Raji (cell line): ENCODE measurements around the gene STAG1.

Experiments
- POLR2A ChIP-seq: IDR thresholded peaks from 2 replicates; pipeline ENCODE4 v1.6.1; 2011; ENCODE audit warnings: low read depth, low read length, control low read depth; ENCODE audit not compliant: insufficient read depth

STAG1 gene

DNA sequence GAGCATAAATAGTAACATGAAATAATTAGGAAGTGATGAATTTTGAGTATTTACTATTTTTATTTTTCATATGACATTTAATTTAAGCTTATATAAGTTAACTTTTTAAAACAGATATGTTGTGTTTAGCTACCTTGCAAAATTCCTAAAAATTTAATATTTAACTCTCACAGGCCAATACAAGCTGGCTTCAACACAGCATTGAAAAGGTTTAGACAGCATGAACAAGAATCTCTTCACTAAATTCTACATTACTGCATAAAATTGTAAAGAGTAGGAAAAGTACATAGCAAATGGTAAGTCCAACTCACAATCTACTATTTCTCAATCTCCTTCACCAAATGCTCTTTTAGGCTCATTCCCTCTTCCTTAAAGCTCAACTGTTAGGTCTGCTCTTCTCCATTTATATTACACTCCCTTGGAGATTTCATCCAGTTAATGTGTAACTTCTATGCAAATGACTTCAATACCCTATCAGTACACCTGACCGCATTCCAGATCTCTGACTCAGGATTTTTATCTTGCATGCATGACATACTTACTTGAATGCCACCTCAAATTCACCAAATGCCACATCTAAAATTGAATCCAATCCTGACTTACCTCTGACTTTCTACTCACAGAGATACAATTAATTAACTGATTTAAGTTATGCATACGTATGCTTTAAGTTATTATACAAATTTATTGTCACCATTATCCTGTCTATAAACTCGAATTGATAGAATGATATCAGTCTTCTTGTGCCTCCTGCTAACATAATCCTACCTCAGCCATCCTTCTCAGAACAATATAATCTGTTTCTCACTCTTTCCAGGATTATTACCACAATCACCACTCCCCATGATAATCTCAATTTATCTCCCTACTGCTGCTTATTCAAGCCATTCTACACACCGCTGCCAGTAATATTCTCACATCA is 127.0 kb downstream of the STAG1 start:
- no peak for TF ChIP-seq POLR2A

DNA sequence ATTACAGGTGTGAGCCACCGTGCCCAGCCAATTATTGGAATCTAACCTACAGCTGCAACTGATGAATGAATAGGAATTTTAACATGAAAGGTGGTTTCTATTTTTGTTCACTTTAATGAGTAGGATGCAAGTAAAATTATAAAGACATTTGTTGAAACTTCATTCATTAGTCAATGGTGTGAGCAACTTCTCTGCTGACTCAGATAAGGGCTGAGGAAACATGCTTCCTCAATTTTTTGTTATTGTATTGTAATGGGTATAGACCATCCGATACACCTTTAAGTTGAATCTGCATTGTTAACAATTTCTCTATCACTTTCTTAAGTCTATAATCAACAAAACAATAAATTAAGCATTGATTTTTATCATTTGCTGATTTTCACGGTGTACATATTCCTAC is 127.8 kb downstream of the STAG1 start:
- TF ChIP-seq POLR2A = no peak

DNA sequence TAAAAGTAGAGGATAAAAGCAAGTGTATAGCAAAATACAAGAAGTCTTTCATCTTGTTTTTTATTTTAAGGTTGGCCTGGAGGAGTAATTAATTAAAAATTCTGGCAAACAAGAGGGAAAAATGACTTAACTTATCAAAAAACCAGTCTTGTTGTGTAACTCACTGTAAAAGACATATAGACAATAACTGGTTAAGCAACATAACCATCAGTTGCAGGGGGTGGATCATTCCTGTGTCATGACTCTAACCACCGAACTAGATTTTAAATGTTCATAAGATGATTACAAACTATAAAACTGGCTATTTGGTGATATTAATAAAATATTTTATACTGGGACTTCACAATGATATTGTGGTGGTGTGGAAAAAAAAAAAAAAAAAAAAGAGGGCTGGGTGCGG is 130.6 kb downstream of the STAG1 start:
- no peak for TF ChIP-seq POLR2A

DNA sequence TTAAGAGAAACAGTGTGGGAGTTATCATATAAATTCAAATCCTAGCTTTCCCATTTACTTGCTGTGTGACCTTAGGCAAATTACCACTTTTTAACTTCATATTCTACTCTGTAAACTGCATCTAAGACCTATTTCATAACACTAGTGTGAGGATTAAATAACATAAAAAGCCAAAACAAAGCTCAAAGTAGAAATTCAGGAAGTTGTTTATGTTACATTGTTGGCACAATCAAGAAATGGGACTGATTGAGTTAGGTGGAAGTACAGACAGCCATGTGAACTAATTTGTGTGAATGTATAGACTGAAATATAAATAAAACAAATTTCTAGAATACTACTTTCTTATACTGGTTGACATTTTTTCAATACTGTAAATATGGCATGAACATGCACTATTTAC is 131.7 kb downstream of the STAG1 start:
- TF ChIP-seq POLR2A = no peak

DNA sequence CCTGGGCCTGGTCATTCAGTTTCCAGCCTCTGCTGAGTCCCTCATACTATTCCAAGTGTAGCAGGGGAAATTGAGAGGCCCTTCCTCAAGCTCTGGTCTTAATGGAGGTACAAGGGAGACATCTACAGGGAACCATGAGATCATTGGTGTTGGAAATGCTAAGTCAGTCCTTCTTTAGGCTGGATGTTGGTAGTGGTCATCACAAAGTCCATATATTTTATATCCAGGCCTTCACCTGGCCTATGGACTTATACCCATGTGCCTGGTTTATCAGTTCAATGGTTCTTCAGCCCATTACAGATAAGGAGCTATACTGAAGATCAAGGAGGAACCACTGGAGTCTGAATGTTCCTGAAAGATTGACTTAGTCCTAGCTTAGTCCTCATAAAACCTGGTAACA is 135.0 kb downstream of the STAG1 start:
- no peak for TF ChIP-seq POLR2A

DNA sequence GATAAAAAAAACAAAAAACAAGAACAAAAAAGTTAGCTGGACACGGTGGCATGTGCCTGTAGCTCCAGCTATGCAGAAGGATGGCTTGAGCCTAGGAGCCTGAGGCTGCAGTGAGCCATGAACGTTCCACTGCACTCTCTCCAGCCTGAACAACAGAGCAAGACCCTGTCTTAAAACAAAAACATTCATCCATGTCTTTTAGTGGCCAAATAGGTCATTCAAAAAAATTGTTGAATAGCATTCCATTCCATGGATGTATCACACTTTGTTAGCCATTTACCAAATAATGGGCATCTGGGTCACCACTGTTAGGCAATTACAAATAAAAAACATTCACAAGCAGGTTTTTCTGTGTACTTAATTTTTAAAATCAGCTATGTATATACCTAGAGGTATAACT is 139.7 kb downstream of the STAG1 start:
- TF ChIP-seq POLR2A = no peak

DNA sequence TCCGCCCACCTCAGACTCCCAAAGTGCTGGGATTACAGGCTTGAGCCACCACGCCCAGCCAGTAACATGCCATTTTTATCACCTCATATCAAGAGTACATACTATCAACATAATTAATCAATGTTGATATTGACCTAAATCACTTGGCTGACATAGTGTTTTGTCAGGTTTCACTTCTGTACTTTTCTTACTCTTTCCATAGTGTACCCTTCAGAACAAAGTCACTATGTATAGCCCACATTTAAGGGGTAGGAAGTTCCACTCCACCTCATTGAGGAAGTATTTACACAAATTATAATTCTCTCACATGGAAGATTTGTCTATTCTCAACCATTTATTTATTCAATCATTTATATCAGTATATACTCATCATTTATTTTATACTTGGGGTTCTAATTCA is 145.2 kb downstream of the STAG1 start:
- no peak for TF ChIP-seq POLR2A

DNA sequence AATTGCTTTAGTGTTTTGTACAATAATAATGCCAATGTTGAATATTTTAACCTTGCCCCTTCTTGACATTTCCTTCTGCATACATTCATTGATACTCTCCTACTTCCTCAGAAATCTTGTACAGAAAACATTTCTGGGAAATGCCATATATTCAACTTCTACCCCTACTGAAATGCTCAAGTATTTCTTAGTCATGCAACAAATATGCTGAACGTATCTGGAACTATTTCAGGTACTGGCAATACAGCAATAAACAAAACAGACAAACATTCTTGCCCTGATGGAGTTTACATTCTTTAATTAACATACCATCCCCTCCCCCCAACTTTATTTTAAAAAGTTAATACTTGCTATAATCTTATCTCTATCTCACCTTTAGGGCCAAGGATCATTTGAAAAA is 147.2 kb downstream of the STAG1 start:
- no peak for TF ChIP-seq POLR2A

DNA sequence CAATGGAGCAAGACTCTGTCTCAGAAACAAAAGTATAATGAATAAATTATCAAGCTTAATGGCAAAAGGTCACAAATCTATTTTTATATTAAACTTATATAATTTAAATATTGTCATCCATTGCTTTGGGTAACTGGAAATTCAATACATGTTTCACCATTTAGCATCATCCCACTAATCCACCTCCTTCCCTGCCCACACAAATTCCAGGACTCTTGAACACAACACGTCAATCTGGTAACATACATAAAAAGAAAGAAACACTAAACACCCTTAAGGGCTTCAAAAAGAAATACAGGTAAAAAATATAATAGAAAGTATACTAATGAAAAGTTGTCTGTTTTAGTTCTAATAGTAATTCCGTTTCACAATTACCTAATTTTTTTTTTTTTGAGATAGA is 149.4 kb downstream of the STAG1 start:
- TF ChIP-seq POLR2A = no peak

DNA sequence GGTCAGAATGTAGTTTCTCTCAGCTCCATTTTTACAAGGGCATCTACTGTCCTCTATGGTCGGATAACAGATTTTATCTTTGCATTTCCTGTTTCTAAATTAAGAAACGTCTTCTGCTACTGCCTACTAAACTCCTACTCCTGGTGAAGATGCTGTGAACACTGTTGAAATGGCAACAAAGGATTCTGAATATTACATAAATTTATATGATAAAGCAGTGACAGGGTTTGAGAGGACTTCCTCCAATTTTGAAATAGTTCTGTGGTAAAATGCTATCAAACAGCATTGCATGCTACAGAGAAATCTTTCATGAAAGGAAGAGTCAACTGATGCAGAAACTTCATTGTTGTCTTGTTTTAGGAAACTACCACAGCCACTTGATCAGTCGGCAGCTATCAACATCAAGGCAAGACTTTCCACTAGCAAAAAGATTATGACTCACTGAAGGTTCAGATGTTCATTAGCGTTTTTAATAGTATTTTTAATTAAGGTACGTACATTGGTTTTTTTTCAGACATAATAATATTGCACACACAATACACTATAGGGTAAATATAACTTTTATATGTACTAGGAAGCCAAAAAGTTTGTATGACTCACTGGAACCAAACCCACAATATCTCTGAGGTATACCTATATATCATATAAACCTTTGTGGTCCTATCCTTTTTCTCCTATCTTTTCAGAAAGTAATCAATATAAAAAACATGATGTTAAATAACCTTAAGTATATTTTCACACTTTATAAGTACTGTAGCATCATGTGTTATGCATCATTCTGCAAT is 156.1 kb downstream of the STAG1 start:
- no peak for TF ChIP-seq POLR2A

DNA sequence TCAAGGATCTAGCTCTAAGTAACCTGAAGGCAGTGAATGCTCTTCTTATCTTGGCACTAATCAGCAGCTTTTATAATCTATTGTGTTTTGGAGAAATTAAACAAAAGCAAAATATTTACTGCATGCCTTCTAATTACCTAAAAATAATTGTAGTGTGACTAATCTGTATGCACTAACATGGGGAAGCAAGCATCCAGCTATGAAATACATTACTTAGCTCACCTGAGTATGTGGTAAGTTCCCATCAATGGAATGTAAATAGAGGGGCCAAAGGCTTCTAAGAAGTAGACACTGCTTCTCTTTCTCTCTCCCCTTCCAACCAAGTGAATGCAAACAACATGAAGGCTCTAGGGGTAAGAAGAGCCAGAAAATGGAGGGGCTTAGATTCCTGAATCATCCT is 165.6 kb downstream of the STAG1 start:
- TF ChIP-seq POLR2A = no peak

DNA sequence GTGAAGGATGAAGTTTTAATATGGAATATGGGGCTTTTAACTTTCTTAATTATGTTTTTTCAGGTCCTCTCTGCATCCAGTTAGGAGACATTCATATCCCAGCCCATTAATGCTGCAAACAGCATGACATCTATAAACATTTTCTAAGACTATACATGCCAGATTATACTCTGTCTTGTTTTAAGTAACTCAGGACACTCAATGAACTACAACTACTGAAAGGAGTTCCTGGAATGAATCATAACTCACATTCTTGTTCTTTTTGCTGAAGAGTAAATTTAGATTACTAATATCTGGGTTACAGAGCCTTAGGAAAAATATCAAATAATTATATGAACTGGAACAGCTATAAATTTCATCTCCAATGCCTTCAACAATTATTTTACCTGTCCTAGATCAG is 167.4 kb downstream of the STAG1 start:
- TF ChIP-seq POLR2A = no peak

DNA sequence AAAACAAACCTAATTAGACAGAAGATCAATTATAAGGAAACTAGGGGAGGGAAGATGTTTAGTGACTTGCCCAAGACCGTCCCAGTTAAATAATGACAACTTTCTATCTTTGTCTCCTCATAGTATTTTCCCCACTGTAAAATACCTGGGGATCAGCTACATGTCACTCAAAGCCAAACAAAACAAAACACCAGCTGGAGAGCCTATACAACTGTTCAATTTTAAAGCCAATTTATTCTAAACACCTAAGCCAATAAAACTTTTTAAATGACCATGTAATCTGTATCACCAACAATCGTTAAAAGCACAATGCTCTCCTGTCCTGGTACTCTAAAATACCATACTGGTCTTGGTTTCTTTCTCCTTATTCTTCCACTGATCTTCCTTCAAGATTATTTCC is 168.4 kb downstream of the STAG1 start:
- no peak for TF ChIP-seq POLR2A

DNA sequence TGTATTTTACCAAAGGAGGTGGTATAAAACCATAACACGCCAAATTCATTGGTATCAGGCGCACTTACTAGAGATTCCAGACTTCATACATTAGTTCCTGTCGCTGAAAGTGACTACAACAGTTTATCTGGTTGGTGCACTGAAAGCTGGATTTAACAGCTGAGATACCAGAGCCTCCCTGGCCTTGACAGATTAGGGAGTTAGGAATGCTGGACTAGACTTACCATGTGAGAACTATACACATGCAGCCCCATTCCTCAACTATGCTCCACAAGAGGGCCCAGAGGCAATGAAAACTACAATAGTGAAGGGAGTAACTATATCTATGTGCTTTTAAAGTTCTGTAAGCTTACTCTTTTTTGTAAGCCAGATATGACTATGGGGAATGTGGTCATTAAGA is 174.4 kb downstream of the STAG1 start:
- no peak for TF ChIP-seq POLR2A

DNA sequence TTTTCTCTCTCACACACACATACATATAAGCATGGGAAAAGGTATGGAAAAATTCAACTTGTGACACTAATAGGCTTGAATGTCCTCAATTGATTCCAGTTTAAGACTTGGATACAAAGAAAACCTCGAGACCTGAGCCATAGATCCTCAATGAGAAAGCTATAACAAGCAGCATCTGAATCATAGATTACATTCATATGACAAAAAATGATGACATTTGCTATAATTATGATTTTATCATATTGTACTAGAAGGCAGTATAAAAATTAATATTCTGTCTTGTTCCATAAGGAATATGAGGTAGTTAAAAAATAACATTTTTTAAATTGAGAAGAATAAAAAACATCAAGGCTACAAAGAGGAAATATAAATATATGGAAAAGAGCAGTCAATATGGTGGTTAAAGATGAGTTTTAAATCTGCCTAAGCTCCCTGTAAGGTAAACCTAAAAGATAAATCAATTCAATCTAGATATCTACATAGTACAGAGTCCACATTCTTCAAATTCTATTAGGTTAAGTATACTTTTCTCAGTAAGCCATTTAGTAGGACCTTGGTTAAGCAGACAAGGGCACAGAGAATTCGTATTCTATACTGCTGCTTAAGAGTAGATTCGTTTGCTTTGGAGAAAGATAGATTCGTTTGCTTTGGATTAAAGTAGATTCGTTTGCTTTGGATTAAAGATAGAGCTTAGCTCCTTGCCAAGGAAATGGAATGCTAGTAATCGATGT is 175.7 kb downstream of the STAG1 start:
- TF ChIP-seq POLR2A = no peak
